GM18861 (cell line): Measurements from ENCODE around the gene DSG2.
"Not testable (repeated sequence)": the region's sequence is repeated elsewhere in the genome, so short reads cannot be mapped to it uniquely, and the experiment has no call there.

ENCODE experiments used
- ATAC-seq: cut with Tn5 transposase; IDR thresholded peaks from one replicate; pipeline ENCODE4 v1.9.1; 2021; ENCODE audit not compliant: unreplicated experiment

The DSG2 gene

DNA sequence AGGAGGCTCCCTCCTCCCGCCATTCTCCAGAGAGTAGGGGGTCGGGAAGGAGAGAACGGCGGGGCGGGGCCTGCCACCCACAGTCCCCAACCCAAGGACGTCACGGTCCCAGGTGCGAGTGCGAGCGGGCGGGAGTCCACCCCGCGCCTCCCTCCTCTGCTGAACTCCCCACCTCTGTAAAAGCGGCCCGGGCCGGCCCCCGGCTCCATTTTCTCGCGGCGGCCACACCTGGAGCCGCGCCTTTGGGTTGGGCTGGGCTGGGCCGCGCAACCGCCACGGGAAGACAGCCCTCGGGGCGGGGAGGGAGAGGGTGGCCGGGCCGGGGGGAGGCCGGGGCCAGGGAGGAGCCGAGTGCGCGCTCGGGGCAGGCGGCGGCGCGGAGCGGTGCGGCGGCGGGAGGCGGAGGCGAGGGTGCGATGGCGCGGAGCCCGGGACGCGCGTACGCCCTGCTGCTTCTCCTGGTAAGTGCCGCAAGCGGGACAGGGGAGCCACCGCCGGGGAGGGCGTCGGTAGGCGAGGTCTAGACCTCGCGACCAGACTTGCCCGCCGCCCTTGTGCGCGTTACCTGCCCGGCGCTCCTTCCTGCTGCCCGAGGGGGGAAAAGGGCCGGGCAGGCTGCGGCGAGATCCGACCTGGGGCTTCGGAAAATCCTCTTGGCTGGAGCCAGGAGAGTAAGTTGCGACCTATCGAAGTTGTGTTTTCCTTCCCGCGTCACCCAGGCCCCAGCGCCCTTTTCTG is at the start of gene DSG2:
Gene DSG2 (plus strand): TSS at position 342 of the 738 bp plus-strand sequence. CDS start 75 bp downstream, at position 417.
- ATAC-seq, result no peak

DNA sequence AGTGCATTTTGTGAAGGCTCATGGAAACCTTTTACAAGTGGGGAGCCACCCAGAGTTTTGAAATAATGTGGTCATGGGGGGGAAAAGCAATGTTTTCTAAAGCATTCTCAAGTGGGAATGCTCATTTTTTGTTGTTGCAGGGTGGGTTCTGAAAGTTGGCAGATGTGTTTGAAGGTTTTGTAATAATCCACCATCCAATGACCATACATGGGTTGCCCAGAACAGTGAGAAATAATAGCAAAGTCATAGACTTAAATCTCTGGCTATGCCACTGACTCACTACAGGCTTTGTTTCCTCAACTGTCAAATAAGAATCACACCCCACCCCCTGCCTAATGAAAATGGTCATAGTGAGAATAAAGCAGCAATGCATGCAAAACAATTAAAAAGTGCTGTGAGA is 47.6 kb upstream of the DSG2 start:
- ATAC-seq, result no peak

DNA sequence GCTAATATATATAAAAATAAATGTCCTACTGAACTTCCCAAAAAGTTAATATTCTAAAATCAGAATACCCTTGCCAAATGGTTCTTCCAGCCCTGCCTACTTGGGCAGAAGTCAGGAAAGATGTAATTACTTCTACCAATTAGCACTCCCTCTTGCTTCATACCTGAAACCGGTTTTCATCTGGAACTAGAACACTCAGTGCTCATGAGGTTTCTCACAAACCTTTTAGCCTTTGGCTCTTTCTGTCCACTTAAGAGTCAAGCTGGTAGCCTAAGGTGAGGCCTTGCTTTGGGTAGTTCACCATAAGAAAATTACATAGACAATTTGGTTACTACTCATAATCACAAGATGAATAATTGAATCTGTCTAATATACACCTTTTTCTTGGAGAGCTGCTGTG is 46.4 kb upstream of the DSG2 start:
- ATAC-seq, result no peak

DNA sequence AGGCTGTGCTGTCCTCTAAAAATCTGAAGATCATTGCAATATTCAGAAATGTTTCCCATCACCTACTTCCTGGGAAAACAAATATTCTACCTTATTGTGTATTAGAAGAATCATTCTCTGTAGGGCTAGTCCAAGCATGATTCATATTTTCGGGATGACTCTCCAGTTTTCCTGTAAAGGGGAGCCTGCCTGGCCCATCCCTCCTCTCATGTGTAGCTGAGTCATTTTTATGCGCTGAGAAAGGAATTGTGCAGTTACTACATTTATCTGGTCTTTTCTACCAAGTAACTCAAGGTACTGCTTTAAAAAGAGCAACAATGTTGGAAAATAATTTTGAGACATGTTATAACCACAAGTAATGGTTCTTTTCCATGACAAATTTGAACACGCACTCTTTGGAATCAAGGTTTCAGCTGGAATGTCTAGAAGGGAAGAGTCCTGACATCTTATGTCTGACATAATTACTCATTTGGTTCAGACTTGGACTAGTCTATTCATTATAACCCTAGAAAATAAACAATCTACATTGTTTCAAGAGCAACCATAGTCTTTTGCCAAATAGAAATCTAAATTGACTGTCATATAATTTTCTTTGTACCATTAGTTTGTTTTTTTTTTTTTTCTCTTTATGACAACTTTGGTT is 43.8 kb upstream of the DSG2 start:
- no peak for ATAC-seq

DNA sequence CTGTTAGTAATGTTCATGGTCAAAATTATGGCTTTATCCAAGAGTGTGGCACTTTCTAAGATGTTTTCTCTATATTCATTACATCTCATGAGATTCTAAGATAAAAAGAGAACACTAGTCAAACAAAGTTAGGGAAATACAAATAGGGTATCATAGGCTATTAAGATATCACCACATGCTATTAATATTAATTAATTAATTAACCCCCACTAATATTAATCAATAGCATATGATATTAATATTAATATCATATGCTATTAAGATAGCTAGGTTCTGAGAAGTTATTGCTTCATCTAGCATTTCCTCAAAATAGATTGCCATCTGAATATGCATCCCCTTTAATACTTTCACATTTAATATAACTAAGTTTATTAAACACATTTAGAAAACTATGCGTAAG is 28.3 kb upstream of the DSG2 start:
- ATAC-seq, result no peak

DNA sequence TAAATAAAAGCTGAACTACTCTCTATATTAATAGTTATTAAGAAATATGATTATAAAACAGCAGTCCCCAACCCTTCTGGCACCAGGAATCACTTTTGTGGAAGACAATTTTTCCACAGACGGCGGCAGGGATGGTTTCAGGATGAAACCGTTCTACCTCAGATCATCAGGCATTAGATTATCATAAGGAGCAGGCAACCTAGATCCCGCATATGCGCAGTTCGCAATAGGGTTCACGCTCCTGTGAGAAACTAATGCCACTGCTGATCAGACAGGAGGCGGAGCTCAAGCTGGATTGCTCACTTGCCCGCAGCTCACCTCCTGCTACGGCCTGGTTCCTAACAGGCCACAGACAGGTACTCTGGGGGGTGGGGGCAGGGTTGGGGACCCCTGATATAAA is 19.3 kb upstream of the DSG2 start:
- no peak for ATAC-seq

DNA sequence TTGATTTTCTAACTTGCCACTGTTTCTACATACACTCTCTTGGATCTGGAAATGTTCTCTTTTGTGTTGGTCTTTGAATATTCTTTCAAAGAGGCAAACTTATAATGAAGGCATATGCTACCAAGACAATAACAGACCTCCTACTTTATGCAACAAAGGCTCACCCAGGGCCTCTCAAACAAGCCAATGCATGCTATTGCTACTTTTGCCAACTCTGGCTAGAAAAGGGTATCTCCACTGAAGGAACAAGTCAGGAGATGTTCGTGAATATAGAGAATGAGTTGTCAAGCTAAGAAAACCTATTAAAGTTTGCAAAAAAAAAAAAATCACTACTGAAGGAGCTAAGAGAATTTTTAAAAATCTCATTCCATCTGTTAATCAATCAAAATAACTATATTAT is 15.9 kb upstream of the DSG2 start:
- no peak for ATAC-seq

DNA sequence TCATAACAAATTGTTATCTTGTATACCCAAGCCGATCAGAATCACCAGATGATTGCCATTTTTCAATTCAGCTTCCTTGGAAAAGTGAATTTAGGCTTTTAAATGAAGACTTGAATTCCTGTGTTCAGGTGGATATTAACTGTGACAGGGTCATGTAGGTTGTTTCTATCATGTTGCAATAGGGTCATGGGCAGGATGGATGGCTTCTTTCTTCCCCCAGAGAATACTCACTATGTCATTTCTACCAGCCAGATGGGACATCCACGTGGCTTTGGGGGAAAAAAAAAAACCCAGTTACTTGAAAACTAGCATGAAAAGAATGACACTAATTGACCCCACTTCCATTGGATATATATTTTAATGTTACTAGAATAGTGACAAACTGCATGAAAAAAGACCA is 14.6 kb upstream of the DSG2 start:
- no peak for ATAC-seq

DNA sequence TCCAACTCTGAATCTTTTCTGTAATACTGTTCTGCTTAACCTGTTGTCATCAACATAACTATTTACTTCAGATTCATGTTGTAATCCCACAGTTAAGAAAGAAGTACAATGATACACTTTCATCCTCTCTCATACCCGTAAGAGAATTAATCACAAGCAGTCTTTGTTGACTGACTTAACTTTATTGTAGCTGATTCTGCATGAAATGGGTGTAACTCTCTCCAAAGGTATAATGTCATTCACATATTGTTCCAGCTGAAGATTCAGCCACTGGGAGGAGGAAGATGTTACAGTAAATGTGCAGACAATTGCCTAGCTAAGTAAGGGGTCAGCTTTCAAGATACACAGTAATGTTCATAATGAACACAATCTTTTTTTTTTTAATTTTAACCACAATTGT is 13.5 kb upstream of the DSG2 start:
- ATAC-seq, result no peak

DNA sequence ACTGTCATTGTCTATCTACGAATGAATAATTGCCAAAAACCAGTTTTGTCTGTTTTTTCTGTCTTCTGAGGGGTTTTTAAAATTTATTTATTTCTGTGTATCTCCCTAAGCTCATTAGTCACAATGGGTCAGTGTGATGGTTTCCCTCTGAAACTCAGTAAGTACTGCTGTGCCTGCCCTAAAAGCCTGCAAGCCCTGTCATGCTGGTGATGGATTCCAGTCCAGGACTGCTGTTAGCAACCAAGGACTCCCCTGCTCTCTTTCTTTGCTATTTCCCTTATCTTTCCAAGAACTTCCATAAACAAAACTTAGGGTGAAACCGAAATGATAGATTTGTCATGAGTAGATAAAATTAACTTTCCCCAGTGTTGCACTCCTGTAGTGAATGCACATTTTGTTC is 11.8 kb upstream of the DSG2 start:
- no peak for ATAC-seq

DNA sequence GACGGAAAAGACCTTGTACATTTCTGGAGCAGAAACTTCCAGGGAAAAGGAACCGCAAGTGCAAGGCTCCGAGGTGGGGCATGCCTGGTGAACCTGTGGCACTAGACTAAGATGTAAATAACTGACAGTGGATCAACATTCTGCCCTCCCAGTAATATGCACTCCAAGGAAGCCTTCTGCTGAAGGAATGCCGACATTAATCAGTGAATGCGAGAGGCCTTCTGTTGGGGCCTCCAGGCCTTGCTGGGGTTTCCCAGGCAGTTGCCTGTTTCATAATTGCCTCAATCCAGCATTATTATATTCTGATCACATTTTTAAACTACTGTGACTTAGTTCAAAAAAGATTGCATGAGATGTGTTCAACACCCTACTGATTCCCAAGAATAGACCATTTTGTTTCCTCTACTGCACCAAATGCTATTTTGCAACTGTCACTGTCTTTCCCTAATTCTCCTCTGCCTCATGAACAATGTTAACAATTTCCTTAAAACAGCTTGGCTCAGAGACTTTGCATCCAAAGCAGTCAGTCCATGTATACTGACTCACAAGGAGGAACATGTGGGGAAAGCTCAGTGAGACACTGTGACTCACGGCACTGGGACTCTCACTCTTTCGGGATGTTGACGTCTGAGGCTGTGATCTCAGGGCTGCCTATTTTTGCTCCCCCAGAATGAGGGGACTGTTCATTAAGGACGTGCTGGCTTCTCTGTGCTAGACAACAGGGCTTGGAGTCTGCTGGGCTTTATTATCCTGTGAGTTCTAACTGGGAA is 10.5 kb upstream of the DSG2 start:
- ATAC-seq, result no peak

DNA sequence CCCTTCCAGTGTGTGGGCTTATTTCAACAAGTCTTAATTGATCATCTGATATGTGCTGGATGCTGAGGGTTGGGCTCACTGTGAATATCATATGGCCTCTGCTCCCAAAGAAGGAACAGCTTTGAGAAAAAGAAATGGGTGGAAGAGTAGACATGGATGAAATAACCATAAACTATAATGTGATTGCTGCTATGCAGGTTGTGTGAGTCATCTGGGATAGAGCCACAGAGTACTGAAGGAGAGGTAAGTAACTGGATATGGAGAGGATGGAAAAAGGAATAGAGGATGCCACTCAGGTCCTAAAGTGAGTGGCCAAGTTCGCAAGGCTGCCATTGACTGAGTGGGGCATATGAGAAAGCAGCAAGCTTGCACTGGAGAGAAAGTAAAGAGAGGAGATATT is 8.7 kb upstream of the DSG2 start:
- ATAC-seq, result no peak

DNA sequence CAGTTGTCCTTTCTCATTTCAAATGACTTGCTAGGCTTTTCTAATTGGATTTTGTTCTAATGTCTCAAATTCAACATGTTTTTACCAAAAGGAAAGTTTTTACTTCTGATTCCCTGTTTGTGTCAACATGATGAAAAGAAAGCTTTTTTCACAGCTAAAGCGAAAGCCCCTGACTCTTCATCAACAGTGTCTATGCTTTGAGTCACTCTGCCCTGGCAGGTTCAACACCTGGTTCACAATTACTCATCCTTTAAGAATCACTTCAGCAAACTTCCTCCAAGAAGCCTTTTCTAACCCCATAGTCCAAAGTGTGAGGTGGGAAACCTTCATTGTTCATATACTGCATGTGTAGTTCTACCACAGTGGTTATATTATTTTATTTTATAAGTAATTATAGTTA is 7.6 kb upstream of the DSG2 start:
- peak; percentile 88 for ATAC-seq

DNA sequence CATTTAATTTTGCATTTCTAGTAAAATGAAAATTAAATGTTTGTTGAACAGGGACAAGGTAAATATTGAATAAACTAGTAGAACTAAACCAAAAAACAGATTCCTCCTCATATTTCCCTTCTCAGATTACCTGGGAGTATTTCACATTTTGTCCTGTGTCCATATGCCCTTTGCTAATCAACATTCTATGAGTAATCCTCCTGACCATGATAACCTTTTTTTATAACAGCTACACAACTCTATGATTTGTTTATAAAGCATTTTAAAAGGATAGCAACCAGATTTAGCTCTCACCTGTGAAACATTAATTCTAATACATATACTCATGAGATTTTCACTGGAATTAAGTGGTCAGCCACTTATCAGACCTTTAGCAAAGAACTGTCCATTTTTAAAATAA is 7.1 kb upstream of the DSG2 start:
- no peak for ATAC-seq

DNA sequence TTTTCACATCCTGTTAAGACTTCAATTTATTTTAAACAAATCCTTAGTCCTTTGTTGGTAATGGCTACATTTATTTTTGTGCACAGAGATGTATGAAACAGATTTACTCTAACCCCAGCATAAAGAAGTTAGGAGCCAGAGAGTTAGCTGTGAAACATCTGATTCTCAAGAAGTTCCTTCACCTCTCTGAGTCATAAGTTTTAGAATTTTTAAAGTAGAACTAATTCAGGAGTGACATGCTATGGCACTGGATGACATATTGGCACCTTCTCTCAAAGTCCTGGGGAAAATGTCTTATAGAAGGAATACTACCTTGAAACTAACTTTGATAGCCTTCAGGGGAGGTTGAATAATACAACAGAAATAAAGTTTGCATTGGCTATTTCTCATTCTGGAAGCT is 6.4 kb upstream of the DSG2 start:
- no peak for ATAC-seq

DNA sequence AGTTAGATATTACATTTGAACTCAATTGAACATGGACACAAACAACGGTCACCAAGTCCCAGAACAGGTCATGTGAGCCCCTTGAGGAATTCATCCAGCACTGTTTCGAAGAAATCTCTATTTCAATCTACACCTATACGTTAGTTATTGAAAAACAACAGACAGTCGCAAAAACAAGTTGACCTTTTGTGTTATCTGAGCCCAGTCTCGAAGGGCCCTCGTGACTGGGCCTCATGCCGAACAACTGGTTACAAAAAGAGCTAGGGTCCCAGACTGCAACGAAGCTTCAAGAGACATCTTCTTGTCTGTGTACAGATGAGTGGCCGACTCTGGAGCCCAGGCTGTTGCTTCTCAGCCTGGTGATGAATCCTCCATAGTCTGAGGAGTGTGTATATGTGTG is 5.3 kb upstream of the DSG2 start:
- ATAC-seq, result no peak

DNA sequence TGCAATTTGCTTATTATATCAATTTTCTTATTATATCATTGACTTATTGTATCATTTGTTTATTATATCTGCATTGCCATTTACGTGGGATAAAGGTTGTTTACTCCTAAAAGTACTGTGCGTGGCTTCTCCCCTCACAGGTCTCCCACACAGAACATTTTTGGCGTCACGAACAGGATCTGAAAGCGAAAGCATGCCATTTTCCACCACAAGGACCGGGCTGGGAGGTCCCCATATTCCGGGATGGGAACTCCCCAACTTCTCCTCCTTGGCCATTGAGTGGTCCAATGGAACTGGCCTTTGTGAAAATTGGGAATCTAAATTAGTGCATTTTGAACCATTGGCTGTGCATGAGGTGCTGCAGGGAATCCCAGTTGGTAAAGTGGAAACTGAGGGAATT is 4.8 kb upstream of the DSG2 start:
- ATAC-seq, result no peak

DNA sequence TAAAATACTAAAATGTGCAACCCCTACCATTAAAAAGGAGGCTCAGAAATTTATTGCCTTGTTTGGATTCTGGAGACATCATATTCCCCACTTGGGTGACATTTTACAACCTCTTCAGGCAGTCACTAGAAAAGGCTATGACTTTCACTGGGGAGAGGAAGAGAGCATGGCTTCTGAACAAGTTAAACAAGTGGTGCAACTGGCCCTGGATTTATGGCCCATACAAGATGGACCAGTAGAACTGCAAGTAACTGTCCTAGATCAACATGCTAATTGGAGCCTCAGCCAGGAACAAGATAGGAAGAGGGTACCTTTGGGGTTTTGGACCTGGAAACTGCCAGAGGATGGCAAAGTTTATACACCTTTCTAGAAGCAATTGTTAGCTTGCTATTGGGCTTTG is 4.0 kb upstream of the DSG2 start:
- no peak for ATAC-seq

DNA sequence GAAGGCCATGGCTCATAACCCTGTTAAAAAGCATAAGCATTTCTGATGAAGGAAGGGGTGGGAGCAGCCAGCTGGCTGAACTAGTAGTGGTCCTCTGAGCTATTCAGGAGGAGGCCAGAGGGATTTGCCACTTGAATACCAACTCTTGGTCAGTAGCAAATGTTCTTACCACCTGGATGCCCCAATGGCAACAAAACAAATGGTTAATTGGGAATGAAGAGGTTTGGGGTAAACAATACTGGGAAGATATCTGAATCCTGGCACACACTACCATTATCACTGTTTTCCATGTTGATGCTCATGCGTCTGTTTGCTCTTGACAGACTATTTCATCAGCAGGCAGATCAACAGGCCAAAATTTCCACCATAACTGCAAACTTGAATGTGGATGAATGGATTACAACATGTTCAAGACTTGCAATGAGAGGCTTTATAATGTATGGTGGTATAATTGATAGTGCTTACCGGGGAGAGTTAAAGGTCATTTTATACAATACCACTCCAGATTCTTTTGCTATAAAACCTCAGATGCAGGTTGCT is 3.2 kb upstream of the DSG2 start:
- ATAC-seq, result not testable (repeated sequence)

DNA sequence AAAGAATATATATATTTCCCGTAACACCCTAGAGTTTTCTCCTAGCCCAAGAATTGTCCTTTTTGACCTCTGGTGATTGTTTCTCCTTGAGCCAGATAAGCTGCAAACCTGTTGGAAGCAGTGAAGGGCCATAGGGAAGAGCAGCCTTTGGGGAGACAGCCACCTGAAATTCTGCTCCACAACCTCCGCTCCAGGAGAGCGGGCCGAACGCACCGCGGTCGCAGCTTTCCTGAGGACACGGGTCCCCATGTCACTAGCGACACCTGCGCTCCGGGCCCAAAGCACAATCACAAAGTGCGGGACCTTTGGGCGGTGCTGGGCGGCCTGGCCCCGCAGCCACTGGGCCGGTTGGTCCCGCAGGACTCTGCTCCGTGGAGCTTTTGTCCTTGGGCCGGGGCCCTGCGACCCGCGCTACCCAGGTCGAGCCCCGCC is 557 bp upstream of the DSG2 start:
- no peak for ATAC-seq

DNA sequence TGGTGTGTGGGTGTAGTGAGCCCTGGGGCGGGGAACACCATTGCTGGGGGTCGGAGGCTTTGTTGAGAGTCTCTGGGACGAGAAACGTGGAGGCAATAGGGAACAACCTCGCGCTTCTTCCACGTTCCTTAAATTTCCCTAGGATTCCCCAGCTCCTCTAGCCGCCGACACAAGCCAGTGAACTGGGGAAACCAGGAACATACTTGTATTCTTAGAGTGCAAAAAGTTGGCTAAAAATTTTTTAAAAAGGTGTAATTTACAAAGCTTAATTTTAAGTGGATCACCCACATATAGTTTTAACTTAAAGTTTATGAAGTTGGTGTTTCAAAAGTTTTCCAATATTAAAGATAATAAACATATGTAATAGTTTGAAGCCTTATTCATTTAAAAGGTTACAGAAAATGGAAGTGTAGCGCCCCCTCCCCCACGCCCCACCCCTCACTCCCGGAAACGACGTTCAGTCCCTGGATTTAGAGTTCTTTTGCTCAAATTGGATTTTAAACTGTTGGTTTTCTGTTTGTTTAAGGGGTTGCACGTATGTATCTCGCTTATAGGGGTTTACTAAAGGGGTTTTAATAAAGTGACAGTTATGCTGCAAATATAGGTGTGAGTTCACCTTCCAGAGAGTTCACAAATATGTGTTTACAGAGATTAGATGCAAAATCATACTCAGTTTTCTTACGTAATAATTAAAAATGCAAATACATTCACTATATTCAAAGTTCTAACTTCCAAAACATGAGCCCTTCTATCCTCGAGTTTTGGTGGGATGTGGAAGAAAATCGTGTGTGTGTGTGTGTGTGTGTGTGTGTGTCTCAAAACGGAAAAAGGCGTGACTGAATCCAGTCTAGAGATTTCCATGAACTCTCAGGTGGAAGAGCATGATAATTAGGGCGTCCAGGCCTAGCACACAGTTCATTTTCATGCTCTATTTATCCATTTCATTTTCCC is 872 bp downstream of the DSG2 start:
- no peak for ATAC-seq
